Measurements from ENCODE around the gene ISCA2.
A peak's percentile ranks its signal among the peaks of the same experiment; 100 is the strongest.
"Not testable (repeated sequence)": the region's sequence is repeated elsewhere in the genome, so short reads cannot be mapped to it uniquely, and the experiment has no call there.

ISCA2 gene, protein sequence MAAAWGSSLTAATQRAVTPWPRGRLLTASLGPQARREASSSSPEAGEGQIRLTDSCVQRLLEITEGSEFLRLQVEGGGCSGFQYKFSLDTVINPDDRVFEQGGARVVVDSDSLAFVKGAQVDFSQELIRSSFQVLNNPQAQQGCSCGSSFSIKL

GRCh38 chr14:74493343-74494261, at the start of gene ISCA2:
Gene ISCA2 (plus strand): TSS chr14:74493765. CDS start chr14:74493775, 10 bp downstream.
- peak; percentile 98 for DNase-seq

GRCh38 chr14:74444866-74445265, 48.7 kb upstream of the ISCA2 start:
- DNase-seq: no peak

DNA sequence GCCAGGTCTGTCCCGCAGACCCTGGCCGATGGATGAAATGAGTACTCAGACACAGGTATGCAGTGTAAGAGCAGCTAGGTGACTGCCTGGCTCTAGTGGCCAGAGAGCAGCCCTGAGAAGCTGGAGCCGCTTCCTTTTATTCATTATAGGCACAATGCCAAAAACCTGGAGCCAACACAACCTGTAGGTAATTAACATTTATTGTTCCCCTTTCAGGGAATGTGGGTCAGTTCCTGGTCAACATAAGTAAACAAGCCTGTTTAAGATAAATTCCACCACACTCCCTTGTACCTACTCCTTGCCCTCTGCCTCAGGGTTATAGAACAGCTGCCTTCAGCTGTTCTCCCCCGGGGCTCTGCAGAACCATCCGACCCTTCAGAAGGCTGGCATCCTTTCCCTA, 39.2 kb upstream of the ISCA2 start:
- not testable (repeated sequence) for DNase-seq

DNA sequence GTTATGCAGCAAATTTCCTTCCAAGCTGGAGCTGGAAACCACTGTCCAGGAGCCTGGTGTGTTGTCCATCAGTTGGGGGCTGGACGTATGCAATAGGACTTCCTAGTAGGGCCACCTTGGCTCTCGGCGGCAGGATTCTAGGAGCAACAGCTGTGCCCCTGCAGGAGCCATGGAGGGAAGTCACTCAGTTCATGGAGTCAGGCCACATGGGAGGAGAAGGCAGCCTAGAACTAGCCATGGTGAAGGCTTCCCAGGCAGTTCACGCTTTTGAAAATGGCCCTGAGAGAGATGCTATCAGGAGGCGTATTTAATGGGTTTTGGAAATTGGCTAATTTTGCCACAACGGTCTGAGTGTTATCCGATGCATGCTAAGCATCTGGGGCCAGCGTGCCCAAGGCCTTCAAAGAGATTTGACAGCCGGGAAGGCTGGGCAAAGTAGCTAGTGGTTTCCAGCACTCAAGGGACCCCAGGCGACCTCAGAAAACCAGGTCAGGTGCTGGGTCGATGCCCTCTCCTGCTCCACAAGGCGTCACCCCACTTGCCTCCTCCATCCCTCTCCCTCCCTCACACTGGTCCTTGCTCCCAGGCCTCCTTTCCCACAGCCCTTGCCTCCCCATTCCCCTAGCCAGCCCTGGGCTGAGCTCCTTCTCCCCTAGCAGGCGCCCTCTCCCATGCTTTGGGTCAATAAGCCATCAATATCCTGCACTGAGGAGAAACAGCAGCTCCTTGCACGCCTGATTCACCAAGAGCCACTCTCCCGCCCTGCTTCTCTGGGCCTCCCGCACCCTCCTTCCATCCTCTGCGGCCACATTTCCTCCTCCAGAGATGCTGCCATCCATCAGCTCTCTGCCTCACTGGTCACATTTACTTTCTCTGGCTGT, 36.6 kb upstream of the ISCA2 start:
- no peak for DNase-seq

- no peak for DNase-seq
These were observed 36.0 kb upstream of the ISCA2 start for GRCh38 chr14:74457565-74457895.

- DNase-seq: peak; percentile 2
These were observed 34.1 kb upstream of the ISCA2 start for GRCh38 chr14:74459289-74459946.

- no peak for DNase-seq
These were observed 33.6 kb upstream of the ISCA2 start for GRCh38 chr14:74459976-74460375.

- no peak for DNase-seq
These were observed 30.6 kb upstream of the ISCA2 start for GRCh38 chr14:74462993-74463392.

GRCh38 chr14:74463697-74464096, 29.9 kb upstream of the ISCA2 start:
- DNase-seq: no peak

GRCh38 chr14:74464785-74465184, 28.8 kb upstream of the ISCA2 start:
- no peak for DNase-seq

DNA sequence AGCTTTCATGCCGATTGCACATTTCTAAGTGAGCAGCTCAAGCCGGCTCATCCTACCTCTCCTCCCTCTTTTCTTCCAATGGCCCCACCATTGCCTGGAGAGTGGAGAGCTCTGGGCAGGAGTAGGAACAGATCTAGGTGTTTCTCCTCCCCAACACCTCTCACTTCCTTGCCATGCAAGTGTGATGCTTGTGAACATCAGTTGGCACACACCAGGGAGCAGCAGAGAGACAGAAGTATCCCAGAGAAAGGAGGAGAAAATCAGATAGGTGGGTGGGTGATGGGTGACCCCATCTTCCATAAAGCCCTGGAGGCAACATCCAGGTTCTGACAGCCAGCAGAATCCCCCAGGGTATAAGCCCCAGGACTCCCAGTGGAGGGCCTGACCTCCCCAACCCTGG, 28.2 kb upstream of the ISCA2 start:
- DNase-seq: no peak

- DNase-seq: no peak
These were observed 25.1 kb upstream of the ISCA2 start for GRCh38 chr14:74468513-74468912.

- no peak for DNase-seq
These were observed 23.7 kb upstream of the ISCA2 start for GRCh38 chr14:74469548-74470518.

DNA sequence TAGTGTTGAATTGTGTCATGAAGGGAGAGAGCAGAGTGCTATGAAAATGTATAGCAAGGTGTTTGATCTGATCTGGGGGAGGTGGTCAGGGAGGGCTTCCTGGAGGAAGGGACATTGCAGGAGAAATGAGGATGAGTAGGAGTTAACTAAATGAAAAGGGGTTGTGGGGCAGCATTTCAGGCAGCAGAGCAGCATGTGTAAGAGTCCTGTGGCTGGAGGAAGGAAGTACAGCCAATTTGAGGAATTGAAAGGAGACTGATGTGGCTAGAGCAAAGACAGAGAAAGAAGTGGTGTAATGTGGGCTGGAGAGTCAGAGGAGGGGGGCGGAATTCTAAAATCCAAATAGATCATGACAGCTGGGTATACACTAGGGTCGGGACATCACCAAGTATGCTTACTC, 21.0 kb upstream of the ISCA2 start:
- DNase-seq: no peak

- no peak for DNase-seq
These were observed 19.2 kb upstream of the ISCA2 start for GRCh38 chr14:74474376-74474775.

- DNase-seq: no peak
These were observed 17.9 kb upstream of the ISCA2 start for GRCh38 chr14:74475678-74476077.

DNA sequence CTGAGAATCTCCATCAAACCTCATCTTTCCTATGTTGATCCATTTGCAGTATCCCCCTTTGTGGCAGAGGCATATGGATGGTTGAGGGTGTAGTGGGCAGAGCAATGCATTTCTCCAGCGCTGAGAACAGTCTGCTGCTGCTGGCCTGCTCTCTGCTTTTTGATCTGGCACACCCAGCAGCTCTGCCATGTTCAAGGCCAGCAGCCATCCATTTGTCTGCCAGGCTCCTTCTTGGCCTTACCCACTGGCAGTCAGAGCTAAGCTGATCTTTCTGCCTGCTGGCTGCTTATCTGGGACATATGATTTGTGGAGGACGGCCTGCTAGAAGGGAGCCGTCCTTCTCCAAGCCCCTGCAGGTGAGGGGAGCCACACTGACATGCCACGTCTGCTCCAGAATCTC, 17.5 kb upstream of the ISCA2 start:
- no peak for DNase-seq

DNA sequence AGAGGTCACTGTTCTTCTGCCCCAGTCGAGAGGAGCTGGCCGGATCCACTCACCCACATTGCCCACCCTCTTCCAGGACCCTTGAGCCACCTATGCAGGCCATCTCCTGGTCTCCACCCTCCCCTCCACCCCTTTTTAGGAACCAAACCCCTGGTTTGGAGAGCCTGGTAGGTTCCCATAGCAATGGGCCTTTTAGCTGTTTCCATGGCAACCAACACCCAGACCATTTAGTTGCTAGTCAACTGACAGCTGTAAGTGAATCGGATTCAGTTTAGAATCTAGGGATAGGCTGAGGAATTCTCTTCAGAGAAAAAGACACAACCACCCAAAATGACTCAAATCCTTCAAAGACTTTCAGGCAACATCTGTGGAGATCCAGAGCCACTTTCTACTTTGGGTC, 17.0 kb upstream of the ISCA2 start:
- no peak for DNase-seq

GRCh38 chr14:74478996-74479635, 14.4 kb upstream of the ISCA2 start:
- peak; percentile 21 for DNase-seq

DNA sequence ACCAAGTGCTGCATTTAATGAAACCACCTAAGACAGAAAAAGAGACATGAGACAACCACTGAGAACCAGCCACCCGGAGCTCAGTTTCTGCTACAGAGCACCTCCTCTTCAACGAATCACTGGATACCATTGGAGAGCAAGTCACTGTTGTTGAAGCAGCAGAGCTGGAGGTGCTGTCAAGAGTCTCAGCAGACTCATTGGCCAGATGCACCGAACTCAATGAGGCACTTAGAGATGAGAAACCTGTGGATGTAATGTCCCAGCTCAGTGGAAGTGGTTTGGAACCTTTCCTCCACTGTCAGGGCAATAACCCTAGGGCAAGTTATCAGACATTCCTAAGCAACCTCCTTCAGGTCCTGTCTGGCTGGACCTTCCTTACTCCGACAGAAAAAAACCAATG, 13.5 kb upstream of the ISCA2 start:
- DNase-seq: no peak

DNA sequence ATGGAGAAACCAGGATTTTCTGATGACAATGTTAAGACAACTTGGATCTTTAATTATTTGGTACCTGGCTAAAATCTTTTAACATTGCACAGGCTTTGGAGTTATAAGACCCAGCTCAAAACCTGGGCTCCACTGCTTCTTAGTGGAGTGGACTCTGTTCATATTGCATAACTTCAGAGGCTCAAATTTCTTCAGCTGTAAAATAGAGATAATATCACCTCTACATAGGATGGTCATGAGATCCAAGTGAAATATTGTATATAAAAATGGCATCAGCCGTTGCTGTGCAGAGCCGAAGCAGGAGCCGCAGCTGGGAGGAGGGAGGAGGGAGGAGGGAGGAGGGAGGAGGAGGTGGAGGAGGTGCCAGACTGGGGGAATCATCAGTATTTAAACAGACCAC, 11.0 kb upstream of the ISCA2 start:
- no peak for DNase-seq
